GM12865 (cell line): ENCODE measurements around the gene YPEL5.
A peak's percentile ranks its signal among the peaks of the same experiment; 100 is the strongest.

ENCODE experiments used
- DNase-seq: peaks from one replicate; pipeline ENCODE4 v3.0.0; 2010; ENCODE audit warnings: low read depth
- H3K4me3 ChIP-seq: 2 replicates; pipeline ENCODE4 v1.5.1; 2011; ENCODE audit warnings: mild to moderate bottlenecking, low read depth, low read length, control low read depth
- TF ChIP-seq, protein P1 (sequence below): IDR thresholded peaks from 2 replicates; pipeline ENCODE4 v1.5.1; 2011; ENCODE audit warnings: low read length, control low read depth, low read depth, inconsistent platforms; ENCODE audit not compliant: insufficient read depth; ENCODE audit errors: missing control alignments

YPEL5 gene

DNA sequence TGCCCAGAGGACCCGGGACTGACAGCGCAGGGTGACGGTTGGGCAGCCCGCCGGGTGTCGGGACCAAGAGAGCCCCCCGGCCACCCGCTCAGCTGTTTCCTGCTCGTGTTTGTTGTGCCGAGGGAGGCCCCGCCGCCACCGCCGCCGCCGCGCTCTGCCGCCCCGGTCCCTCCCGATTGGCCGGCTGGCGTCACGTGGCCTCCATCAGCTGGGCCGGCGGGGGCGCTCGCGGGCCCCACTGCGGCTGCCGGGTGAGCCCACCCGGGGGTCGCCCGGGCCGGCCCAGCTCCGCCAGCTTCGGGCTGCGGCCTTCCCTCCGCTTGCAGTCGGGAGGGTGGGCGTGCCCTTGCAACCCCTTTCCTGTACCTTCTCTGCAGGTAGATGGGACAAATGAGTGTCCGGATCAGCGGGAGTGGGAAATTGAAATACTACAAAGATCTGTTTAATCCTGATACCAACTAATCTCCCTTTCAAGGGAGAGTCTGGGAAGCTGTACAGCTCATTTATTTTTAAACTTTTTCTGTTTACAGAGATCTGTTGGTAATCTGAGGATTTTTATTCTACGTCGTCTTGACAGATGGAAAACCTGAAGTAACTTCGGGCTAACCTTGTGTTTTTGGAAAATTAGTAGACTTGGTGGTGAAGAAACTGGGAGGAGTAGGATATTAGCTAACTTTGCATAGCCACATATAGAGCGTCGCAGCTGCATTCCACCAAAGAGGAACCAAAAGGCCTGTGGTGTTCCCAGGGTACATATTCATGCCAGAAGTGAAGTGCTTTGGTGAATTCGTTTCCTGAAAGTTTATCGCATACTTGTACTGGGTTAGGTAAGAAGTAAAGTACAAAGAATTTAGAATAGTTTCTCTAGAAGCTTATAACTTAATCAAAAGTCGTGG is 1.2 kb downstream of the YPEL5 start:
- DNase-seq: peak; percentile 77
- H3K4me3 ChIP-seq: peak overlapping the region; percentile 67
- TF ChIP-seq, protein P1, sequence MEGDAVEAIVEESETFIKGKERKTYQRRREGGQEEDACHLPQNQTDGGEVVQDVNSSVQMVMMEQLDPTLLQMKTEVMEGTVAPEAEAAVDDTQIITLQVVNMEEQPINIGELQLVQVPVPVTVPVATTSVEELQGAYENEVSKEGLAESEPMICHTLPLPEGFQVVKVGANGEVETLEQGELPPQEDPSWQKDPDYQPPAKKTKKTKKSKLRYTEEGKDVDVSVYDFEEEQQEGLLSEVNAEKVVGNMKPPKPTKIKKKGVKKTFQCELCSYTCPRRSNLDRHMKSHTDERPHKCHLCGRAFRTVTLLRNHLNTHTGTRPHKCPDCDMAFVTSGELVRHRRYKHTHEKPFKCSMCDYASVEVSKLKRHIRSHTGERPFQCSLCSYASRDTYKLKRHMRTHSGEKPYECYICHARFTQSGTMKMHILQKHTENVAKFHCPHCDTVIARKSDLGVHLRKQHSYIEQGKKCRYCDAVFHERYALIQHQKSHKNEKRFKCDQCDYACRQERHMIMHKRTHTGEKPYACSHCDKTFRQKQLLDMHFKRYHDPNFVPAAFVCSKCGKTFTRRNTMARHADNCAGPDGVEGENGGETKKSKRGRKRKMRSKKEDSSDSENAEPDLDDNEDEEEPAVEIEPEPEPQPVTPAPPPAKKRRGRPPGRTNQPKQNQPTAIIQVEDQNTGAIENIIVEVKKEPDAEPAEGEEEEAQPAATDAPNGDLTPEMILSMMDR: peak; percentile 48

DNA sequence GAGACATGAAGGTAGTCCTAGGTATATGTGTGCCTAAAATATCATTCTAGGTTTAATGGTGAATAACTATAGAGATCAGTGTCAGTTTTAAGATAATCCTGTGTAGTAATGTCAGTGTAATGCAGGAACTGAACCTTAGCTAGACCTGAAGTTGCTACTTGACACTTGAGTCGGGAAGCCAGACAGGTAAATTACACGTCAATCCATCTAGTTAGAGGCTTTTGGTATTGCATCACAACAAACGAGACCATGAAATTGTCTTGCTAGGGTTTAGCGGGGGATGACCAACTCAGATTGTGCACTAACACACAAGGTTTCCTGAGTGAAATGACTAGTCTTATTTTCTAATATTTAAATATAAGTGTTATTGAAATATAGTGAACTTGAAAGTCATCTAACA is 2.0 kb downstream of the YPEL5 start:
- DNase-seq: peak; percentile 31

DNA sequence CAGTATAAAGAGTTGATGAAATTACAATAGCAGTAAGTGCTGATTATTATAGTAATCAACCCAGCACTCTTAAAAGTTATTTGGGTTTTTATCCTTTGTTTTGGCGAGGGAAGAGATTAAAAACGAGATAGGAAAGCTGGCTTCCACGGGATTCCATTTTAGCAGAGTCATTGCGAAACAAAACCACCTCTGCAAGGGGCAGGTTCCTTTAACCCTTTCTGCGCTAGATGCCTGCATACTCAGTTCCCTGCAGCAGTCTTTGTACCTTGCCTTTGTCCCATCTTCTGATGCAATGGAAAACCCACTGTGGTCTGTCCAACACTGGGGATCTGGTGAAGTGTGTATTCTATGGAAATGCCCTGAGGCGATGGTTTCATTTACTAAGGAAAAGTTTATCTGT is 2.7 kb downstream of the YPEL5 start:
- TF ChIP-seq, protein P1: no peak
- peak; percentile 29 for DNase-seq
- H3K4me3 ChIP-seq: no peak overlapping the region; the same call in 1 of the 2 replicates

More for the DNA sequence above, 2.0 kb downstream of the YPEL5 start:
- TF ChIP-seq, protein P1: no peak
- H3K4me3 ChIP-seq: no peak overlapping the region; the same call in 1 of the 2 replicates

DNA sequence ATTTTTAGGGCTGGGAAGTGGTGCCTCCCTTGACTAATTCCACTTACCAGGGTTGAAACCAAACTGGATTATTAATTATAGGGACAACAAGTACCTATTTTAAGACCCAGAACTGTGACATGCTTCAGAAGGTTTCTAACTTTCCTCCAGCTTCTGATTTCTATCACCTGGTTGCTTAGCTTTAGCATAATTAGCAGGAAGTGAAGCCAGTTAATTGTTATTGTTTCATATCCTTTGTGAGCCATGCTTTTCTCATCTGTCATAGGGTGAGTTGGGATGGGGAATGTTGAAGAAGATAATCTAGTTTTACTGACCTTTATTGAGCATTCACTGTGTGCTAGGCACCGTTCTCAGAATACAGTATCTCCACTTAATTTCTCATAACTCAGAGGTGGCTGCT is 3.2 kb downstream of the YPEL5 start:
- TF ChIP-seq, protein P1: no peak
- peak overlapping the region; percentile 13; the same call in 1 of the 2 replicates for H3K4me3 ChIP-seq
- no peak for DNase-seq

DNA sequence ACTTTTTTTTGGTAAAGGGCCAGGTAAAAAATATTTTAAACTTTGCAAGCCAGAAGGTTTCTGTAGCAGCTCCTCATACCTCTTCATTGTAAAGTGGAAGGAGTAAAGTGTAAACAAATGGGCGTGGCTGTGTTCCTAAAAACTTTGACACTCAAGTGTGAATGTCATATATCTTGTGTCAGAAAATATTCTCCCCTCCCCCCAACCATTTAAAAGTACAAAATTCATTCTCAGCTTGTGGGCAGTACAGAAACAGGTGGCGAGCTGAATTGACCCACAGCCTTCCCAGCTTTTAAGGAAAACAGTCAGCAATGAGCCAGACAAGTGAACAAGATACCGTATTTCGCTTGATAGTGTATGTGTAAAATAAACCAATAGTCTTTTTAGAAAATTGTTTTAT is 4.0 kb downstream of the YPEL5 start:
- no peak overlapping the region for H3K4me3 ChIP-seq
- TF ChIP-seq, protein P1: no peak
- no peak for DNase-seq

DNA sequence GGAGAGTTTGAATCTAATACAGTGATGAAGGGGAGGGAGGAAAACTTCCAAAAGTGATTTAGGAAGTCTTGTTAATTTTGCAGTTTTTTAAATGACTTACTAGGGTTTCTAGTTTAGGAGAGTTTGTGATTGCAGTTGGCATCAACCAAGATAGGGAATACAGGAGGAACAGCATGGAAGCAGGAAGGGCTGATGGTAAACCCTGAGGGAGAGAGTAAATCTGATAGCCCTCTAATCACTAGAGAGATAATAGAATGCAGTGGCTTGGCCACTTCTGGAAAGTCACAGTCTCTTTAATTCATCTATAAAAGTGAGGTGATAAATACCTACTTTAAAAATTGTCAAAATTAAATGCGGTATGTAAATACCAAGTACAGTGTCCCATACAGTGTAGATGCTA is 5.6 kb downstream of the YPEL5 start:
- DNase-seq: no peak
- no peak overlapping the region for H3K4me3 ChIP-seq
- TF ChIP-seq, protein P1: no peak
